Heart left ventricle (tissue), 13 donors: ENCODE results near the gene DDX31.

Experiments
- CTCF ChIP-seq, 12 donors: fragments of 200-600 bp; sonication (generic) in 4 of 12; IDR thresholded peaks; one replicate each; pipeline versions ENCODE4 v1.5.0 to v1.8.0; 2018 to 2022; ENCODE audit warnings: antibody characterized with exemption in 12 of 12, mild to moderate bottlenecking in 5 of 12
- POLR2A ChIP-seq, 2 donors: fragments of 450-650 bp; IDR thresholded peaks; one replicate each; pipeline ENCODE4 v1.6.1; 2017; ENCODE audit warnings: antibody characterized with exemption in 2 of 2, mild to moderate bottlenecking in 2 of 2, moderate library complexity in 2 of 2
- donor health status: ischemic (EF 13 %, LVEDD 7.1; RV severe dilation, severe dysfunction).
- donor health status: DM: no; HTN: yes; CAD: no.
- donor health status: DM: no; HTN: no; CAD: no.
- donor health status: ischemic (EF 25% LVEDD 6.9; RV normal size, moderate dysfunction).
- donor health status: ischemic (EF 25% LVEDD 5.7; RV mildly dilated, moderate dysfunction).
- donor health status: ischemic (EF 35%, LVEDD 5.7; RV mildly dilated, moderate dysfunction).
- donor health status: nonischemic (EF 11% LVEDD 7.7; RV severe dilation, severe dysfunction).
- donor health status: DM: yes; HTN: yes; CAD: no.
- donor health status: PGD.
- donor health status: ischemic (EF 29% LVEDD 5.4; RV normal size, mild dysfunction).
- donor health status: nonischemic (EF 23%, LVEDD 6.1; RV moderate dilation, normal function).

- no peak for TF ChIP-seq POLR2A (IDR thresholded peaks at IDR 0.05)
- TF ChIP-seq CTCF (IDR thresholded peaks at IDR 0.05), result no peak
Measured at GRCh38 chr9:132584601-132585560, 84.9 kb downstream of the DDX31 start.
